ENCODE results near the gene AK1. TPM values are rescaled to one million over a fixed set of nuclear protein-coding genes. Genes with fewer than 3 reads are reported as not detected.

AK1 gene
- total and polyA plus RNA-seq, 2 of the 13 experiments (the other 11 are each of a cell fraction or from before 2014, with no cell fraction given): 19.1 to 32.8 TPM

DNA sequence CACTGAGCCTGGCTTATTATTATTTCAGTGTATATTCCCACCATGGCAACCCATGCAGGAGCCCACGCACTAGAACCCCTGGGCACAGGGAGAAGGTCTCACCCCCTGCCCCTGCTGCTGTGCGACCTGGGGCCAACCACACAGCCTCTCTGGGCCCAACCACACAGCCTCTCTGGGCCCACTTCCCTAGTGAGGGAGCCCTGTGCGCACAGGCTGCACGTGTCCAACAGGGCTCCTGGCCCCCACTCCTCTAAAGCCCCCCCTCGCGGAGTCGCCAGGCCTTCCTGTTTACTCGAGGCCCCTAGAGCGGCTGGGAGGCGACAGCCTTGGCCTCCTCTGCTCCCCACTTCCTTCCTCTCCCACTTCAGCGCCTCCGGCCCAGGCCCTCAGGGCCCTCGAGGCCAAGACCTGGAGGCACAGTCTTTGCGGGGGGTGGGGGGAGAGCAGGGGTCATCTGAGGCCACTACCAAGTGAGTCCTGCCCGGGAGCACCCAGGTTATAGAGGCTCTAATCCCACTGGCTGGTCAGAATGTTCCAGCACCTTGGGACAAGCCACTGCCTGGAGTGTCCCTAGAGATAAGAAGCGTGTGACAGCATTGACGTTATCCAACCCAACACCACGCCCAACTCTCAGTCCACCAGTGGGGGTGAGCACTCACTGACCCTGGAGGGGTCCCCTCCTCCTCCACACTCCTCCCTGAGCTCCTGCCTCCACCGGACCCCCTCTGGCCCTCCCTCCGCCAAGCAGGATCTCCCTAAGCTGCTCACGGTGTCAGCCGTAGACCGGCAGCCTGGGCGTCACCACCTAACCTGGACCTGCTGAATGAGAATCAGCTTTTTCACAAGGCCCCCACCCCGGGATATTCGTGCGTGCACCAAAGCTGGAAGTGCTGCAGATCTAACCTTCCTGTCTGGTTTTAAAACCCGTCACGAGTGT lies 15.1 kb downstream of the AK1 start (continued):
- TF ChIP-seq, protein P1, sequence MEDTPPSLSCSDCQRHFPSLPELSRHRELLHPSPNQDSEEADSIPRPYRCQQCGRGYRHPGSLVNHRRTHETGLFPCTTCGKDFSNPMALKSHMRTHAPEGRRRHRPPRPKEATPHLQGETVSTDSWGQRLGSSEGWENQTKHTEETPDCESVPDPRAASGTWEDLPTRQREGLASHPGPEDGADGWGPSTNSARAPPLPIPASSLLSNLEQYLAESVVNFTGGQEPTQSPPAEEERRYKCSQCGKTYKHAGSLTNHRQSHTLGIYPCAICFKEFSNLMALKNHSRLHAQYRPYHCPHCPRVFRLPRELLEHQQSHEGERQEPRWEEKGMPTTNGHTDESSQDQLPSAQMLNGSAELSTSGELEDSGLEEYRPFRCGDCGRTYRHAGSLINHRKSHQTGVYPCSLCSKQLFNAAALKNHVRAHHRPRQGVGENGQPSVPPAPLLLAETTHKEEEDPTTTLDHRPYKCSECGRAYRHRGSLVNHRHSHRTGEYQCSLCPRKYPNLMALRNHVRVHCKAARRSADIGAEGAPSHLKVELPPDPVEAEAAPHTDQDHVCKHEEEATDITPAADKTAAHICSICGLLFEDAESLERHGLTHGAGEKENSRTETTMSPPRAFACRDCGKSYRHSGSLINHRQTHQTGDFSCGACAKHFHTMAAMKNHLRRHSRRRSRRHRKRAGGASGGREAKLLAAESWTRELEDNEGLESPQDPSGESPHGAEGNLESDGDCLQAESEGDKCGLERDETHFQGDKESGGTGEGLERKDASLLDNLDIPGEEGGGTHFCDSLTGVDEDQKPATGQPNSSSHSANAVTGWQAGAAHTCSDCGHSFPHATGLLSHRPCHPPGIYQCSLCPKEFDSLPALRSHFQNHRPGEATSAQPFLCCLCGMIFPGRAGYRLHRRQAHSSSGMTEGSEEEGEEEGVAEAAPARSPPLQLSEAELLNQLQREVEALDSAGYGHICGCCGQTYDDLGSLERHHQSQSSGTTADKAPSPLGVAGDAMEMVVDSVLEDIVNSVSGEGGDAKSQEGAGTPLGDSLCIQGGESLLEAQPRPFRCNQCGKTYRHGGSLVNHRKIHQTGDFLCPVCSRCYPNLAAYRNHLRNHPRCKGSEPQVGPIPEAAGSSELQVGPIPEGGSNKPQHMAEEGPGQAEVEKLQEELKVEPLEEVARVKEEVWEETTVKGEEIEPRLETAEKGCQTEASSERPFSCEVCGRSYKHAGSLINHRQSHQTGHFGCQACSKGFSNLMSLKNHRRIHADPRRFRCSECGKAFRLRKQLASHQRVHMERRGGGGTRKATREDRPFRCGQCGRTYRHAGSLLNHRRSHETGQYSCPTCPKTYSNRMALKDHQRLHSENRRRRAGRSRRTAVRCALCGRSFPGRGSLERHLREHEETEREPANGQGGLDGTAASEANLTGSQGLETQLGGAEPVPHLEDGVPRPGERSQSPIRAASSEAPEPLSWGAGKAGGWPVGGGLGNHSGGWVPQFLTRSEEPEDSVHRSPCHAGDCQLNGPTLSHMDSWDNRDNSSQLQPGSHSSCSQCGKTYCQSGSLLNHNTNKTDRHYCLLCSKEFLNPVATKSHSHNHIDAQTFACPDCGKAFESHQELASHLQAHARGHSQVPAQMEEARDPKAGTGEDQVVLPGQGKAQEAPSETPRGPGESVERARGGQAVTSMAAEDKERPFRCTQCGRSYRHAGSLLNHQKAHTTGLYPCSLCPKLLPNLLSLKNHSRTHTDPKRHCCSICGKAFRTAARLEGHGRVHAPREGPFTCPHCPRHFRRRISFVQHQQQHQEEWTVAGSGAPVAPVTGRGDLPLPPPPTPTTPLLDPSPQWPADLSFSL (CRISPR knock-in tag; IDR thresholded peaks at IDR 0.05): no peak
- no peak for TF ChIP-seq SRY (CRISPR knock-in tag; IDR thresholded peaks at IDR 0.05)
- no peak for TF ChIP-seq JUND (CRISPR knock-in tag; IDR thresholded peaks at IDR 0.05)
- no peak; the same call in 1 of the 2 replicates for TF ChIP-seq ZNF605 (CRISPR knock-in tag; IDR thresholded peaks at IDR 0.05)
- no peak for TF ChIP-seq HNRNPL (IDR thresholded peaks at IDR 0.05; ENCODE audit: low read depth, low read length)
- no peak for TF ChIP-seq YEATS4 (CRISPR knock-in tag; IDR thresholded peaks at IDR 0.05; ENCODE audit: borderline replicate concordance)
- no peak for TF ChIP-seq ZBTB42 (CRISPR knock-in tag; IDR thresholded peaks at IDR 0.05)
- peak; percentile 71; the same call in 1 of the 2 replicates for TF ChIP-seq THRA (CRISPR knock-in tag; IDR thresholded peaks at IDR 0.05; ENCODE audit: borderline replicate concordance)
- TF ChIP-seq, protein P2, sequence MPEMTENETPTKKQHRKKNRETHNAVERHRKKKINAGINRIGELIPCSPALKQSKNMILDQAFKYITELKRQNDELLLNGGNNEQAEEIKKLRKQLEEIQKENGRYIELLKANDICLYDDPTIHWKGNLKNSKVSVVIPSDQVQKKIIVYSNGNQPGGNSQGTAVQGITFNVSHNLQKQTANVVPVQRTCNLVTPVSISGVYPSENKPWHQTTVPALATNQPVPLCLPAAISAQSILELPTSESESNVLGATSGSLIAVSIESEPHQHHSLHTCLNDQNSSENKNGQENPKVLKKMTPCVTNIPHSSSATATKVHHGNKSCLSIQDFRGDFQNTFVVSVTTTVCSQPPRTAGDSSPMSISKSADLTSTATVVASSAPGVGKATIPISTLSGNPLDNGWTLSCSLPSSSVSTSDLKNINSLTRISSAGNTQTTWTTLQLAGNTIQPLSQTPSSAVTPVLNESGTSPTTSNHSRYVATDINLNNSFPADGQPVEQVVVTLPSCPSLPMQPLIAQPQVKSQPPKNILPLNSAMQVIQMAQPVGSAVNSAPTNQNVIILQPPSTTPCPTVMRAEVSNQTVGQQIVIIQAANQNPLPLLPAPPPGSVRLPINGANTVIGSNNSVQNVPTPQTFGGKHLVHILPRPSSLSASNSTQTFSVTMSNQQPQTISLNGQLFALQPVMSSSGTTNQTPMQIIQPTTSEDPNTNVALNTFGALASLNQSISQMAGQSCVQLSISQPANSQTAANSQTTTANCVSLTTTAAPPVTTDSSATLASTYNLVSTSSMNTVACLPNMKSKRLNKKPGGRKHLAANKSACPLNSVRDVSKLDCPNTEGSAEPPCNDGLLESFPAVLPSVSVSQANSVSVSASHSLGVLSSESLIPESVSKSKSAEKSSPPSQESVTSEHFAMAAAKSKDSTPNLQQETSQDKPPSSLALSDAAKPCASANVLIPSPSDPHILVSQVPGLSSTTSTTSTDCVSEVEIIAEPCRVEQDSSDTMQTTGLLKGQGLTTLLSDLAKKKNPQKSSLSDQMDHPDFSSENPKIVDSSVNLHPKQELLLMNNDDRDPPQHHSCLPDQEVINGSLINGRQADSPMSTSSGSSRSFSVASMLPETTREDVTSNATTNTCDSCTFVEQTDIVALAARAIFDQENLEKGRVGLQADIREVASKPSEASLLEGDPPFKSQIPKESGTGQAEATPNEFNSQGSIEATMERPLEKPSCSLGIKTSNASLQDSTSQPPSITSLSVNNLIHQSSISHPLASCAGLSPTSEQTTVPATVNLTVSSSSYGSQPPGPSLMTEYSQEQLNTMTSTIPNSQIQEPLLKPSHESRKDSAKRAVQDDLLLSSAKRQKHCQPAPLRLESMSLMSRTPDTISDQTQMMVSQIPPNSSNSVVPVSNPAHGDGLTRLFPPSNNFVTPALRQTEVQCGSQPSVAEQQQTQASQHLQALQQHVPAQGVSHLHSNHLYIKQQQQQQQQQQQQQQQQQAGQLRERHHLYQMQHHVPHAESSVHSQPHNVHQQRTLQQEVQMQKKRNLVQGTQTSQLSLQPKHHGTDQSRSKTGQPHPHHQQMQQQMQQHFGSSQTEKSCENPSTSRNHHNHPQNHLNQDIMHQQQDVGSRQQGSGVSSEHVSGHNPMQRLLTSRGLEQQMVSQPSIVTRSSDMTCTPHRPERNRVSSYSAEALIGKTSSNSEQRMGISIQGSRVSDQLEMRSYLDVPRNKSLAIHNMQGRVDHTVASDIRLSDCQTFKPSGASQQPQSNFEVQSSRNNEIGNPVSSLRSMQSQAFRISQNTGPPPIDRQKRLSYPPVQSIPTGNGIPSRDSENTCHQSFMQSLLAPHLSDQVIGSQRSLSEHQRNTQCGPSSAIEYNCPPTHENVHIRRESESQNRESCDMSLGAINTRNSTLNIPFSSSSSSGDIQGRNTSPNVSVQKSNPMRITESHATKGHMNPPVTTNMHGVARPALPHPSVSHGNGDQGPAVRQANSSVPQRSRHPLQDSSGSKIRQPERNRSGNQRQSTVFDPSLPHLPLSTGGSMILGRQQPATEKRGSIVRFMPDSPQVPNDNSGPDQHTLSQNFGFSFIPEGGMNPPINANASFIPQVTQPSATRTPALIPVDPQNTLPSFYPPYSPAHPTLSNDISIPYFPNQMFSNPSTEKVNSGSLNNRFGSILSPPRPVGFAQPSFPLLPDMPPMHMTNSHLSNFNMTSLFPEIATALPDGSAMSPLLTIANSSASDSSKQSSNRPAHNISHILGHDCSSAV (CRISPR knock-in tag; IDR thresholded peaks at IDR 0.05; ENCODE audit: borderline replicate concordance): no peak
- peak; percentile 84 for TF ChIP-seq ARNTL (CRISPR knock-in tag; IDR thresholded peaks at IDR 0.05)
- TF ChIP-seq NR2F6 (IDR thresholded peaks at IDR 0.05): peak; percentile 56
- peak; percentile 6; the same call in 1 of the 2 replicates for TF ChIP-seq NR2F6 (CRISPR knock-in tag; IDR thresholded peaks at IDR 0.05)

Data from HepG2 (cell line).